DMS53 treated with DMSO at 0.1 percent for 48 hours (cell line): ENCODE measurements around the gene MMP10.

Source experiments
- DNase-seq: peaks from one replicate; lab custom pipeline; 2025; ENCODE audit not compliant: unreplicated experiment; lab: John Stamatoyannopoulos, UW

The MMP10 gene

GRCh38 chr11:102780491-102780918 is at the start of gene MMP10:
TSS of gene MMP10 (minus strand) at chr11:102780628. CDS start at chr11:102780591, 37 bp downstream.
- DNase-seq = peak; percentile 85

GRCh38 chr11:102829316-102830000 is 49.0 kb upstream of the MMP10 start:
- no peak for DNase-seq

GRCh38 chr11:102824556-102824955 is 44.1 kb upstream of the MMP10 start:
- DNase-seq = no peak

GRCh38 chr11:102819491-102819890 is 39.1 kb upstream of the MMP10 start:
- DNase-seq = no peak

- DNase-seq = no peak
Observed at GRCh38 chr11:102813484-102813883, 33.1 kb upstream of the MMP10 start.

- DNase-seq = no peak
Observed at GRCh38 chr11:102812188-102812587, 31.8 kb upstream of the MMP10 start.

GRCh38 chr11:102810950-102811660 is 30.7 kb upstream of the MMP10 start:
- peak; percentile 55 for DNase-seq

GRCh38 chr11:102809971-102810370 is 29.5 kb upstream of the MMP10 start:
- DNase-seq = no peak

GRCh38 chr11:102807921-102808320 is 27.5 kb upstream of the MMP10 start:
- DNase-seq = peak; percentile 85

- no peak for DNase-seq
Observed at GRCh38 chr11:102806296-102806695, 25.9 kb upstream of the MMP10 start.

GRCh38 chr11:102802341-102802740 is 21.9 kb upstream of the MMP10 start:
- no peak for DNase-seq

- DNase-seq = no peak
Observed at GRCh38 chr11:102800767-102801166, 20.3 kb upstream of the MMP10 start.

GRCh38 chr11:102799681-102800340 is 19.4 kb upstream of the MMP10 start:
- no peak for DNase-seq

- DNase-seq = no peak
Observed at GRCh38 chr11:102798012-102798746, 17.8 kb upstream of the MMP10 start, which contains the start of gene MMP1. TSS of gene MMP1 (minus strand) at chr11:102798160. CDS start at chr11:102798092, 68 bp downstream.

GRCh38 chr11:102794382-102794781 is 14.0 kb upstream of the MMP10 start:
- DNase-seq = no peak

GRCh38 chr11:102793677-102794290 is 13.4 kb upstream of the MMP10 start:
- no peak for DNase-seq

- DNase-seq = no peak
Observed at GRCh38 chr11:102792604-102793003, 12.2 kb upstream of the MMP10 start.

- no peak for DNase-seq
Observed at GRCh38 chr11:102791271-102792036, 11.0 kb upstream of the MMP10 start.

GRCh38 chr11:102788334-102788995 is 8.0 kb upstream of the MMP10 start:
- DNase-seq = no peak
